ENCODE results near the gene SUGCT.

The SUGCT gene

DNA sequence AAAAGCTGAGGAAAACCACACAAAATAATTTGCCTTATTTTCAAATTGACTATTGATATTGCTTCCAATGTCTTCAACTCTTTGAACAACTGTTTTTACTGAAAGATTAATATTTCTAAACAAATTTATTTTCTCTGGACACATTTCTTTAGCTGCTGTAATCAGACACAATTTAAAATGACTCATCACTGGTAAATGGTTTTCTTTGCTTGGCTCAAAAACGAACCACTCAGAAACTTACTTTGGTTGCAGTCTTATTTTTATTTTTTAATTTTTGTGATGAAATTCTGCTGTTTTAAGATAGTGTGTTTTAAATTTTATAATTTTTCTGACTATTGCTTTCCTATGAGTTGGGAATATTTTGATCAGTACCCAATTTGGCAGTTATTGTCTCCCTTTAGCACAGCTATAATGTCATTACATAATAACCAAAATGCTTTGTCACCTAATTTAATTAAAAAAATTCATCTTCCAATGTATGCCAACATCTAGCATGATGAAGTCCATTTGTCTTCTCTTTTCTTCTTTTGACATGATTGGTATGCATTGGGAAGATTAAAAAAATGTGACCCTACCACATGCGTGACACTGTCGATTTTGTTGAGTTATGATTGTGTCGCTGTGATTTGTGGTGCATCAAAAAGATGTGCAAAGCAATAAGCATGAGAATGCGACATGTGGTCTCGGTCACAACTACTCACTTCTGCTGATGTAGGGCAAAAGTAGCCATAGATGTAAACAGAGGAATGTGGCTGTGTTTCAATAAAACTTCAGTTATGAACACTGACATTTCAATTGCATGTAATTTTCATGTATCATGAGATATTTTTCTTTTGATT, 222.3 kb downstream of the SUGCT start:
- TF ChIP-seq, protein P1, sequence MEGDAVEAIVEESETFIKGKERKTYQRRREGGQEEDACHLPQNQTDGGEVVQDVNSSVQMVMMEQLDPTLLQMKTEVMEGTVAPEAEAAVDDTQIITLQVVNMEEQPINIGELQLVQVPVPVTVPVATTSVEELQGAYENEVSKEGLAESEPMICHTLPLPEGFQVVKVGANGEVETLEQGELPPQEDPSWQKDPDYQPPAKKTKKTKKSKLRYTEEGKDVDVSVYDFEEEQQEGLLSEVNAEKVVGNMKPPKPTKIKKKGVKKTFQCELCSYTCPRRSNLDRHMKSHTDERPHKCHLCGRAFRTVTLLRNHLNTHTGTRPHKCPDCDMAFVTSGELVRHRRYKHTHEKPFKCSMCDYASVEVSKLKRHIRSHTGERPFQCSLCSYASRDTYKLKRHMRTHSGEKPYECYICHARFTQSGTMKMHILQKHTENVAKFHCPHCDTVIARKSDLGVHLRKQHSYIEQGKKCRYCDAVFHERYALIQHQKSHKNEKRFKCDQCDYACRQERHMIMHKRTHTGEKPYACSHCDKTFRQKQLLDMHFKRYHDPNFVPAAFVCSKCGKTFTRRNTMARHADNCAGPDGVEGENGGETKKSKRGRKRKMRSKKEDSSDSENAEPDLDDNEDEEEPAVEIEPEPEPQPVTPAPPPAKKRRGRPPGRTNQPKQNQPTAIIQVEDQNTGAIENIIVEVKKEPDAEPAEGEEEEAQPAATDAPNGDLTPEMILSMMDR (IDR thresholded peaks at IDR 0.05; ENCODE audit: low read depth, low read length, missing control alignments) = no peak
- H3K4me3 ChIP-seq (replicated peaks; ENCODE audit: low read depth, low read length) = no peak overlapping the region
- DNase-seq (ENCODE audit: extremely low read depth, low read depth) = no peak

- no peak overlapping the region for H3K4me3 ChIP-seq (replicated peaks; ENCODE audit: low read depth, low read length)
Observed at GRCh38 chr7:40369641-40370277, 235.0 kb downstream of the SUGCT start.

DNA sequence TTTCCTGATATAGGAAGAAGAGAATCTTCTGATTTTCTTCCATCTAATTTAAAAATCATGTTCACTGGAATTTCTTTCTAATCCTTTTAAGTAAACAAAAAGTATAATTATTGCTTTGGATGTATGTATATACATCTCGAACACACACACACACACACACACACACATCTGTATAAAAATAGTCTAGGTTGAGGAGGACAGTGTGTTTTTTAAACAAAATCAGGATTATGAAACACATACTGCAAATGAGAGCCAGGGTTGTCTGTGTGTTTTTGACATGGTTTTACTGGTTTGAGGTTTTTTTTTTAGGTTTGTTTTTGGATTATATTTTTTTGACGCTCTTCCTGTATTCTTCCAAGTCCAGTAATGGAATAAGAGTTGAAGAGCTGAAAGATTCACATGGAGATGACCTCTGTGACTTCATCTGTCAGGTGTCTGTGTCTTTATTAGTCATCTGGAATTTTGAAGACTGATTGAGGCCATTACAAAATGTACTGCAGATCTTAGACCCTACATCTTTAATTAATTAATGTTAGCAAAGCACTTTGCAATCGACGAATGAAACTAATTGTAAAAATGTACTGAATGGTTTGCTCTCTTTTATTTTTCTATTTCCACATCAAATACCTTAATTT, 237.1 kb downstream of the SUGCT start:
- TF ChIP-seq, protein P1 (IDR thresholded peaks at IDR 0.05; ENCODE audit: low read depth, low read length, missing control alignments) = no peak
- no peak overlapping the region for H3K4me3 ChIP-seq (replicated peaks; ENCODE audit: low read depth, low read length)
- no peak for DNase-seq (ENCODE audit: extremely low read depth, low read depth)

More at GRCh38 chr7:40369641-40370277, 235.0 kb downstream of the SUGCT start:
- no peak for DNase-seq (ENCODE audit: extremely low read depth, low read depth)
- TF ChIP-seq, protein P1 (IDR thresholded peaks at IDR 0.05; ENCODE audit: low read depth, low read length, missing control alignments) = no peak

GRCh38 chr7:40374575-40374974, 239.8 kb downstream of the SUGCT start:
- H3K4me3 ChIP-seq (replicated peaks; ENCODE audit: low read depth, low read length) = no peak overlapping the region
- DNase-seq (ENCODE audit: extremely low read depth, low read depth) = no peak
- TF ChIP-seq, protein P1 (IDR thresholded peaks at IDR 0.05; ENCODE audit: low read depth, low read length, missing control alignments) = no peak

DNA sequence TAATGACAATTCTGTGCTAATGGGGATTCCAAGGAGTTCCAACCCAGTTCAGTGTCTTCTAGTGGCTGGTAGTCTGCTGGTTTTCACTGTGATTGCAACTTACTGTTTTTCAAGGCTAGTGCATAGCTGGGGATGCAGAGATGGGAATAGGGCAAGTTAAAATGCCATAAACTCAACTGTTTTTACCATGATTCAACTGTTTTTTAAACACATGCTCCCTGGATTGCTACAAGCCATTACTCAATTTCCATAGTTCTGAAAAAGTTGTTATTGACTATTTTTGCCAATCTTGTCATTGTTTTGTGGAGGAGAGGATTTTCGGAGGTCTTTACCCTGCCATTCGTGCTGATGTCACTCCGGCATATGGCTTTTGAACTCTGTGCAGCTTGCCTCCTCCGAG, 245.3 kb downstream of the SUGCT start:
- DNase-seq (ENCODE audit: extremely low read depth, low read depth) = no peak
- TF ChIP-seq, protein P1 (IDR thresholded peaks at IDR 0.05; ENCODE audit: low read depth, low read length, missing control alignments) = no peak

DNA sequence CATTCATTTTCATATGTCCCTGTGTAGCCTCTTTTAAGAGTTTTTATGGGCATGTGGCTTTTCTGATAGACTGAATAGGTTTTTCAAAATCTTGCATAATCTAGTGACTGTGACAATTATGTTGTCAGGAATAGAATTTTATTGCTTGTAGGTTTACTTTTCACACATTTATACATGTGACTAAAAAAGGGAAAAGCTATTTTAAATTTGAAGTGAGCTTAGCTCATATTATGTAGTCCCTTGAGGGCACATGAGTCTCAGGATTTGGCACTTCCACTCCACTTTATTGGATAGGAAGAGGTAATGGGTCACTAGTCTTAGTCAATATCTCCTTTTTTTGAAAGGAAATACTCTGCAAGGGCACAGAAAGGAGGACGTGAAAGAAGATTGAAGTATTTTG, 247.3 kb downstream of the SUGCT start:
- no peak for DNase-seq (ENCODE audit: extremely low read depth, low read depth)
- no peak overlapping the region for H3K4me3 ChIP-seq (replicated peaks; ENCODE audit: low read depth, low read length)
- TF ChIP-seq, protein P1 (IDR thresholded peaks at IDR 0.05; ENCODE audit: low read depth, low read length, missing control alignments) = no peak

More for the DNA sequence above, 245.3 kb downstream of the SUGCT start:
- H3K4me3 ChIP-seq (replicated peaks; ENCODE audit: low read depth, low read length) = no peak overlapping the region
